ENCODE data around the gene IGFLR1.

GRCh38 chr19:35738887-35739229 lies 3.4 kb downstream of the IGFLR1 start:
- no peak for TF ChIP-seq POLR2AphosphoS5 (IDR thresholded peaks at IDR 0.05)
- no peak for TF ChIP-seq CTCF (IDR thresholded peaks at IDR 0.05)
- no peak for TF ChIP-seq EP300 (IDR thresholded peaks at IDR 0.05)
